ENCODE measurements around the gene GNAQ. TPM values are rescaled to one million over a fixed set of nuclear protein-coding genes. Genes with fewer than 3 reads are reported as not detected.

Gene GNAQ
- total and polyA plus RNA-seq, 2 of the 13 experiments (the other 11 are each of a cell fraction or from before 2014, with no cell fraction given) = 16.5 to 17.7 TPM

- TF ChIP-seq HNRNPK (IDR thresholded peaks at IDR 0.05; ENCODE audit: low read depth, low read length, poor library complexity, severe bottlenecking) = peak; percentile 90
These were observed 173.9 kb downstream of the GNAQ start (continued) for GRCh38 chr9:77857513-77858259.

- intact Hi-C loops (cut with micrococcal nuclease; ENCODE audit: unreplicated experiment) (no loop called here), in situ Hi-C loops (cut with HindIII; ENCODE audit: extremely low pct_ligation_motif_present, low pct_unique_long_range_greater_than_20kb) (no loop called here)
- CTCF ChIA-PET (ENCODE audit: low intra/inter-chr PET ratio, low total read pairs) = no interaction called here
- TF ChIP-seq ZNF652 (CRISPR knock-in tag; IDR thresholded peaks at IDR 0.05; ENCODE audit: borderline replicate concordance, low read depth) = no peak
- no peak for TF ChIP-seq ZBTB42 (CRISPR knock-in tag; IDR thresholded peaks at IDR 0.05)
- TF ChIP-seq RNF2 (conservative IDR thresholded peaks at IDR 0.05; ENCODE audit: low read depth) = no peak
- TF ChIP-seq GATAD1 (CRISPR knock-in tag; IDR thresholded peaks at IDR 0.05) = no peak
- no peak for TF ChIP-seq NR1H2 (CRISPR knock-in tag; IDR thresholded peaks at IDR 0.05; ENCODE audit: borderline replicate concordance, low read depth)
- H3K79me2 ChIP-seq (ENCODE audit: insufficient read depth, low read length) = no peaks in the 10 kb centered on the region
- no peaks in the 10 kb centered on the region for H3K27me3 ChIP-seq (ENCODE audit: control insufficient read depth in 1 of 2, insufficient read depth in 2 of 2, low read length in 2 of 2)
- H2AFZ ChIP-seq (ENCODE audit: low read length) = no peak overlapping the region
- no peak for FAIRE-seq
- BruUV-seq (replicated peaks) = no TSS peak
- no peaks in the 10 kb centered on the region; a peak in 1 of 5 replicates for H3K36me3 ChIP-seq (replicated peaks in 1 of 2; ENCODE audit: control insufficient read depth in 1 of 2, insufficient read depth in 2 of 2, low read length in 2 of 2)
- peaks cover 35% of the 10 kb centered on the region for H3K4me1 ChIP-seq (ENCODE audit: insufficient read depth, low read length)
- no peak overlapping the region for H3K4me2 ChIP-seq (ENCODE audit: low read depth, low read length)
- H4K20me1 ChIP-seq (ENCODE audit: insufficient read depth, low read length) = no peaks in the 10 kb centered on the region
- no peak overlapping the region for H3K4me3 ChIP-seq (replicated peaks in 1 of 3; ENCODE audit: insufficient read depth in 1 of 3, low read depth in 2 of 3, low read length in 3 of 3)
- H3K27ac ChIP-seq (ENCODE audit: extremely low read length, insufficient read depth, low read length) = no peak overlapping the region
- 94% methylated on average over 1 of the region's 1 CpG for WGBS (ENCODE audit: low lambda C conversion rate)
- ATAC-seq = no peak
- no peak for DNase-seq (ENCODE audit: low spot score)
- H3K9me3 ChIP-seq (ENCODE audit: low read length) = no peaks in the 10 kb centered on the region
- POLR2A ChIA-PET = no interaction called here
- no peak overlapping the region for H3K9ac ChIP-seq (ENCODE audit: insufficient read depth, low read depth, low read length)
These were observed 175.0 kb downstream of the GNAQ start for GRCh38 chr9:77856615-77857014.

GRCh38 chr9:77854916-77855311 lies 176.7 kb downstream of the GNAQ start:
- FAIRE-seq (no peak), DNase-seq (ENCODE audit: low spot score) (no peak), ATAC-seq (no peak)
- Histone ChIP-seq H3K79me2 (ENCODE audit: insufficient read depth, low read length) (no peaks in the 10 kb centered on the region), H3K4me2 (ENCODE audit: low read depth, low read length) (no peak overlapping the region), H3K4me3 (replicated peaks in 1 of 3; ENCODE audit: insufficient read depth in 1 of 3, low read depth in 2 of 3, low read length in 3 of 3) (no peak overlapping the region), H3K36me3 (replicated peaks in 1 of 2; ENCODE audit: control insufficient read depth in 1 of 2, insufficient read depth in 2 of 2, low read length in 2 of 2) (no peaks in the 10 kb centered on the region; a peak in 1 of 5 replicates), H3K4me1 (ENCODE audit: insufficient read depth, low read length) (peaks cover 39% of the 10 kb centered on the region), H4K20me1 (ENCODE audit: insufficient read depth, low read length) (no peaks in the 10 kb centered on the region; the same call in 1 of the 2 replicates), H3K27ac (ENCODE audit: extremely low read length, insufficient read depth, low read length) (no peak overlapping the region), H3K9ac (ENCODE audit: insufficient read depth, low read depth, low read length) (no peak overlapping the region), H3K9me3 (ENCODE audit: low read length) (no peaks in the 10 kb centered on the region), H2AFZ (ENCODE audit: low read length) (no peak overlapping the region), H3K27me3 (ENCODE audit: control insufficient read depth in 1 of 2, insufficient read depth in 2 of 2, low read length in 2 of 2) (no peaks in the 10 kb centered on the region)
- no TSS peak for BruUV-seq (replicated peaks)
- POLR2A ChIA-PET = no interaction called here
- peak; percentile 63 for TF ChIP-seq ATF7 (IDR thresholded peaks at IDR 0.05)
- no peak for TF ChIP-seq ATF7 (CRISPR knock-in tag; IDR thresholded peaks at IDR 0.05)
- no peak for TF ChIP-seq RCOR2 (CRISPR knock-in tag; IDR thresholded peaks at IDR 0.05)
- 0 out of 2 replicates have a peak, but pooled peaks have one; percentile 12 for TF ChIP-seq CREB1 (IDR thresholded peaks at IDR 0.05)
- no peak for TF ChIP-seq CREB1 (CRISPR knock-in tag; IDR thresholded peaks at IDR 0.05)
- CTCF ChIA-PET (ENCODE audit: low intra/inter-chr PET ratio, low total read pairs) = no interaction called here
- intact Hi-C loops (cut with micrococcal nuclease; ENCODE audit: unreplicated experiment) (no loop called here), in situ Hi-C loops (cut with HindIII; ENCODE audit: extremely low pct_ligation_motif_present, low pct_unique_long_range_greater_than_20kb) (no loop called here)
- 92% methylated on average over 1 of the region's 1 CpG for WGBS (ENCODE audit: low lambda C conversion rate)

Measured in HepG2 (cell line).